GM20000 (cell line): Measurements from ENCODE around the gene ADGRF1.

Source experiments
- DNase-seq: peaks from one replicate; pipeline ENCODE4 v3.0.0; 2012; ENCODE audit warnings: low spot score
- CTCF ChIP-seq: IDR thresholded peaks from 2 replicates; pipeline ENCODE4 v1.5.1; 2012; ENCODE audit warnings: mild to moderate bottlenecking, control low read depth; ENCODE audit errors: extremely low read depth, missing control alignments

ADGRF1 gene

GRCh38 chr6:47031656-47032055, 10.5 kb downstream of the ADGRF1 start:
- DNase-seq = no peak
- no peak for TF ChIP-seq CTCF

GRCh38 chr6:47029865-47030561, 12.1 kb downstream of the ADGRF1 start:
- no peak for DNase-seq
- TF ChIP-seq CTCF = no peak

GRCh38 chr6:47028835-47029360, 13.2 kb downstream of the ADGRF1 start:
- no peak for DNase-seq
- no peak for TF ChIP-seq CTCF

GRCh38 chr6:47027315-47027714, 14.8 kb downstream of the ADGRF1 start:
- TF ChIP-seq CTCF = no peak
- DNase-seq = no peak

GRCh38 chr6:47026679-47027078, 15.5 kb downstream of the ADGRF1 start:
- DNase-seq = no peak
- TF ChIP-seq CTCF = no peak

GRCh38 chr6:47023573-47023972, 18.6 kb downstream of the ADGRF1 start:
- no peak for DNase-seq
- no peak for TF ChIP-seq CTCF

GRCh38 chr6:47022191-47022590, 19.9 kb downstream of the ADGRF1 start:
- TF ChIP-seq CTCF = no peak
- no peak for DNase-seq
